Glutamatergic neuron (in vitro differentiated cells): ENCODE measurements around the gene BMPR1A. TPM values are rescaled to one million over a fixed set of nuclear protein-coding genes. Genes with fewer than 3 reads are reported as not detected.

Experiments used
- DNase-seq: peaks from one replicate; pipeline ENCODE4 v3.0.0; 2022
- H3K27ac Mint-ChIP-seq: one replicate; pipeline ENCODE4 v1.8.0; 2020; ENCODE audit warnings: mild to moderate bottlenecking, mixed read lengths, inconsistent platforms; ENCODE audit not compliant: unreplicated experiment
- H3K27me3 Mint-ChIP-seq: one replicate; pipeline ENCODE4 v1.8.0; 2020; ENCODE audit warnings: mild to moderate bottlenecking, moderate library complexity, mixed read lengths, inconsistent platforms; ENCODE audit not compliant: unreplicated experiment
- H3K36me3 Mint-ChIP-seq: one replicate; pipeline ENCODE4 v1.8.0; 2020; ENCODE audit warnings: mild to moderate bottlenecking, mixed read lengths, inconsistent platforms; ENCODE audit not compliant: unreplicated experiment
- H3K4me1 Mint-ChIP-seq: one replicate; pipeline ENCODE4 v1.8.0; 2020; ENCODE audit warnings: mild to moderate bottlenecking, low read depth, mixed read lengths, inconsistent platforms; ENCODE audit not compliant: unreplicated experiment
- H3K4me3 Mint-ChIP-seq: one replicate; pipeline ENCODE4 v1.8.0; 2020; ENCODE audit warnings: mild to moderate bottlenecking, mixed read lengths, inconsistent platforms; ENCODE audit not compliant: unreplicated experiment
- H3K9me3 Mint-ChIP-seq: one replicate; pipeline ENCODE4 v1.8.0; 2020; ENCODE audit warnings: mild to moderate bottlenecking, moderate library complexity, mixed read lengths, inconsistent platforms; ENCODE audit not compliant: unreplicated experiment
- CTCF ChIP-seq: fragments of 200-600 bp; sonication (generic); IDR thresholded peaks from one replicate; pipeline ENCODE4 v1.5.0; 2021; ENCODE audit not compliant: partially characterized antibody, unreplicated experiment
- total RNA-seq: library from RNA; stranded (reverse); fragmentation: NEBNext Ultra II Directional; extraction: Animal tissue kit (Norgen Biotek cat#: 25700); gene quantifications from one replicate; pipeline ENCODE4 v1.2.1, GENCODE V29; 2021; ENCODE audit not compliant: unreplicated experiment

Gene BMPR1A
- total RNA-seq, 1 donor from 2014 or later: 27.7 TPM

- Mint-ChIP-seq H3K4me3 (no peak overlapping the region), H3K36me3 (no peaks in the 10 kb centered on the region), H3K27me3 (no peaks in the 10 kb centered on the region), H3K4me1 (peaks cover 10% of the 10 kb centered on the region), H3K9me3 (no peaks in the 10 kb centered on the region), H3K27ac (no peak overlapping the region)
- DNase-seq: no peak
- TF ChIP-seq CTCF: no peak
Observed at GRCh38 chr10:86827639-86828038, 71.2 kb downstream of the BMPR1A start.

- H3K27me3 Mint-ChIP-seq: no peaks in the 10 kb centered on the region
- no peak overlapping the region for H3K4me3 Mint-ChIP-seq
- H3K9me3 Mint-ChIP-seq: no peaks in the 10 kb centered on the region
- H3K27ac Mint-ChIP-seq: no peak overlapping the region
- no peak for TF ChIP-seq CTCF
- no peaks in the 10 kb centered on the region for H3K36me3 Mint-ChIP-seq
- DNase-seq: no peak
- H3K4me1 Mint-ChIP-seq: peaks cover 10% of the 10 kb centered on the region
Observed at GRCh38 chr10:86828145-86828544, 71.7 kb downstream of the BMPR1A start.

- Mint-ChIP-seq H3K4me3 (no peak overlapping the region), H3K9me3 (no peaks in the 10 kb centered on the region), H3K27me3 (no peaks in the 10 kb centered on the region), H3K36me3 (no peaks in the 10 kb centered on the region), H3K4me1 (no peaks in the 10 kb centered on the region), H3K27ac (no peak overlapping the region)
- TF ChIP-seq CTCF: no peak
- no peak for DNase-seq
Observed at GRCh38 chr10:86829472-86829871, 73.1 kb downstream of the BMPR1A start.

- Mint-ChIP-seq H3K27ac (no peak overlapping the region), H3K4me1 (no peaks in the 10 kb centered on the region), H3K9me3 (no peaks in the 10 kb centered on the region), H3K27me3 (no peaks in the 10 kb centered on the region), H3K36me3 (no peaks in the 10 kb centered on the region), H3K4me3 (no peak overlapping the region)
- no peak for DNase-seq
- TF ChIP-seq CTCF: no peak
Observed at GRCh38 chr10:86830043-86830591, 73.7 kb downstream of the BMPR1A start.

GRCh38 chr10:86833969-86834368 lies 77.5 kb downstream of the BMPR1A start:
- no peak for TF ChIP-seq CTCF
- Mint-ChIP-seq H3K4me1 (no peaks in the 10 kb centered on the region), H3K27me3 (no peaks in the 10 kb centered on the region), H3K36me3 (no peaks in the 10 kb centered on the region), H3K27ac (no peak overlapping the region), H3K9me3 (no peaks in the 10 kb centered on the region), H3K4me3 (no peak overlapping the region)
- no peak for DNase-seq
